NT2/D1 (cell line): Measurements from ENCODE around the gene NRG2.
A peak's percentile ranks its signal among the peaks of the same experiment; 100 is the strongest.

Experiments
- DNase-seq: peaks from one replicate; pipeline ENCODE4 v3.0.0-alpha.2; 2011; ENCODE audit warnings: low read depth, low spot score
- H3K27me3 ChIP-seq: 2 replicates; pipeline ENCODE4 v1.6.0; 2011; ENCODE audit warnings: mild to moderate bottlenecking; ENCODE audit not compliant: insufficient read length, insufficient read depth
- H3K36me3 ChIP-seq: 2 replicates; pipeline ENCODE4 v1.6.1; 2011; ENCODE audit warnings: mild to moderate bottlenecking, low read length, mixed read lengths; ENCODE audit not compliant: insufficient read depth, insufficient read length
- H3K4me1 ChIP-seq: 2 replicates; pipeline ENCODE4 v1.5.1; 2011; ENCODE audit not compliant: insufficient read depth, insufficient read length
- H3K4me3 ChIP-seq: 2 replicates; pipeline ENCODE4 v1.5.1; 2011; ENCODE audit warnings: low read depth; ENCODE audit not compliant: insufficient read length
- H3K9ac ChIP-seq: 2 replicates; pipeline ENCODE4 v1.6.0; 2011; ENCODE audit warnings: low read depth; ENCODE audit not compliant: insufficient read length
- H3K9me3 ChIP-seq: 2 replicates; pipeline ENCODE4 v1.5.1; 2011; ENCODE audit warnings: mild to moderate bottlenecking, low read length; ENCODE audit not compliant: insufficient read depth
- SUZ12 ChIP-seq: IDR thresholded peaks from 2 replicates; pipeline ENCODE4 v1.6.1; 2011; ENCODE audit not compliant: insufficient read length, insufficient read depth; ENCODE audit errors: extremely low read depth
- YY1 ChIP-seq: IDR thresholded peaks from 2 replicates; pipeline ENCODE4 v1.6.1; 2011; ENCODE audit not compliant: insufficient read length, insufficient read depth
- ZNF274 ChIP-seq: IDR thresholded peaks from 2 replicates; pipeline ENCODE4 v1.6.1; 2011; ENCODE audit warnings: mild to moderate bottlenecking, low read depth, low read length

NRG2 gene

DNA sequence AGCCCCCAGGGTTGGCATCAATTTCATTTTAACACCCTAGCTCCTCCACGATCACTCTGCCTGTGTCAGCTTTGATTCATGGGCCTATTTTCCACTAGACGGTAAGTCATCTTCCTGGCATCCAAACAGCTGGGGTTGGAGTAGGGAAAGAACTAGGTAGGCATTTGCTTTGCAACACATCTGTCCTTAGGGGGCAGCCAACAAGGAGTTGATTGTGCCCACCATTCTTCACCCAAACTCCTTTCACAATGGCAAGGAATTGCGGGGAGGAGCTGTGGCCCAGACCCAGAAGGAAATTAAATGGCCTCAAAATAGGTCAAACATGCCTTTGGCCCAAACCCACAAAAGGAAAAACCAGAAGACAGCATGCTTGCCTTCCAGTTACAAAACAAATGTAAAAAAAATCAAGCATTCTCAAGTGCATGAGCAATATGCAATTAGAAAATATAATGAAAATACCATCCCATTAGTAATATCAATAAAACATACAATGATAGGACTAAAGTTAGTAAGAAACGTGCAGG lies 71.8 kb downstream of the NRG2 start:
- Histone ChIP-seq H3K27me3 (peaks cover 14% of the 10 kb centered on the region), H3K9ac (no peak overlapping the region), H3K4me1 (peaks cover 5% of the 10 kb centered on the region), H3K4me3 (no peak overlapping the region), H3K9me3 (peaks cover 4% of the 10 kb centered on the region; the same call in 1 of the 2 replicates), H3K36me3 (no peaks in the 10 kb centered on the region)
- no peak for TF ChIP-seq SUZ12
- no peak for TF ChIP-seq ZNF274
- TF ChIP-seq YY1 = no peak
- DNase-seq = no peak

GRCh38 chr5:139969318-139969717 lies 73.8 kb downstream of the NRG2 start:
- no peak for DNase-seq
- Histone ChIP-seq H3K9me3 (peaks cover 4% of the 10 kb centered on the region; the same call in 1 of the 2 replicates), H3K4me3 (no peak overlapping the region), H3K36me3 (no peaks in the 10 kb centered on the region), H3K4me1 (peaks cover 2% of the 10 kb centered on the region), H3K9ac (no peak overlapping the region), H3K27me3 (peaks cover 14% of the 10 kb centered on the region)
- TF ChIP-seq ZNF274 = no peak

GRCh38 chr5:139968547-139969261 lies 74.4 kb downstream of the NRG2 start:
- TF ChIP-seq SUZ12 = no peak
- no peak for TF ChIP-seq YY1
- no peak for TF ChIP-seq ZNF274
- Histone ChIP-seq H3K9ac (no peak overlapping the region), H3K4me3 (no peak overlapping the region), H3K27me3 (peaks cover 14% of the 10 kb centered on the region), H3K4me1 (peaks cover 2% of the 10 kb centered on the region), H3K36me3 (no peaks in the 10 kb centered on the region), H3K9me3 (peaks cover 4% of the 10 kb centered on the region; the same call in 1 of the 2 replicates)
- DNase-seq = peak; percentile 66

DNA sequence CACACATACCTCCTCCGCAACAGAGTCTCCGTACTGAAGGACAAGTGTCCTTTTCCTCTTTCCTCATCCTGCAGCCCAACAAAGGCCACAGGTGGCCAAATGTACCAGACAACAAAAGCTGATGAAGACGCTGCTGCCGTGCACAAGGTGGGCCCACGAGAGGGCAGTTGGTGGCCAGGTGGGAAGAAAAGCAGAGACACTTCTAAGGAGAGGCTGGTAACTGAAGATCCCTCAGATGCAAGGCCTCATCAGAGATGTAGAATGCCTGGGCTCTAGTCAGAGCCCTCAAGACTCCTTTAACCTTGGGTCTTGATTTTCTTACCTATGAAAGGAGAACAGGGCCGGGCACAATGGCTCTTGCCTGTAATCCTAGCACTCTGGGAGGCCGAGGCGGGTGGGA lies 75.7 kb downstream of the NRG2 start:
- no peak overlapping the region for H3K4me3 ChIP-seq
- H3K36me3 ChIP-seq = no peaks in the 10 kb centered on the region
- peaks cover 14% of the 10 kb centered on the region for H3K27me3 ChIP-seq
- H3K4me1 ChIP-seq = peaks cover 2% of the 10 kb centered on the region
- peaks cover 4% of the 10 kb centered on the region; the same call in 1 of the 2 replicates for H3K9me3 ChIP-seq
- H3K9ac ChIP-seq = no peak overlapping the region
- no peak for TF ChIP-seq SUZ12
- TF ChIP-seq YY1 = no peak
- no peak for TF ChIP-seq ZNF274
- DNase-seq = no peak

GRCh38 chr5:139966856-139967255 lies 76.2 kb downstream of the NRG2 start:
- Histone ChIP-seq H3K36me3 (no peaks in the 10 kb centered on the region), H3K9me3 (peaks cover 4% of the 10 kb centered on the region; the same call in 1 of the 2 replicates), H3K27me3 (peaks cover 14% of the 10 kb centered on the region), H3K9ac (no peak overlapping the region), H3K4me3 (no peak overlapping the region), H3K4me1 (peaks cover 5% of the 10 kb centered on the region)
- no peak for TF ChIP-seq SUZ12
- no peak for TF ChIP-seq ZNF274
- TF ChIP-seq YY1 = no peak
- no peak for DNase-seq

DNA sequence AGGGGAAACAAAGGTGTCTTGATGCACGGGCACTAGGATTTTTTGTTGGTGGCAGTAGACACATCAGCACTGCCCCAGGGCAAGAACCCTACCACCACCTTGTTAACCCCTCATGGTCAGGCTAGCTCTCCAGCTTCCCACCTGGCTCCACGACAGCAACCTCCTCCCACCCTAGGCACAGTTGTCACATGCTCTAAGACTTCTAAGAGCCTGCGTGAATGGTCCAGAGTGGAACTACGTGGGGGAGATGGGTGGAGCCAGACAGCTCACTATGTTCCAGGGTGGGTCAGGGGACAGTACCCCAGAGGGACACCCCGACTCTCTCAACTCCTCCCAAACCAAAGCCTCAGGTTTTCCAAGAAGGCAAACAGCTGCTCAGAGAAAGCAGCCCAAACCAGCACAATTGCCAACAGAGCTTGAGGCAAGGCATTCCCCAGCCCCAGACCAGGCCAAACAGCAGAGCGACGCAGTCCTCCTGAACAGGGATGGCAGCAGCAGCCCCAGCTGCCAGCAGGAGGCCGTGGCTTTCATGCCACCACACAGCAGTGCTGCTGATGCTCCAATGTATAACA lies 78.0 kb downstream of the NRG2 start:
- H3K36me3 ChIP-seq = no peaks in the 10 kb centered on the region
- H3K4me1 ChIP-seq = peaks cover 14% of the 10 kb centered on the region
- no peak overlapping the region for H3K9ac ChIP-seq

DNA sequence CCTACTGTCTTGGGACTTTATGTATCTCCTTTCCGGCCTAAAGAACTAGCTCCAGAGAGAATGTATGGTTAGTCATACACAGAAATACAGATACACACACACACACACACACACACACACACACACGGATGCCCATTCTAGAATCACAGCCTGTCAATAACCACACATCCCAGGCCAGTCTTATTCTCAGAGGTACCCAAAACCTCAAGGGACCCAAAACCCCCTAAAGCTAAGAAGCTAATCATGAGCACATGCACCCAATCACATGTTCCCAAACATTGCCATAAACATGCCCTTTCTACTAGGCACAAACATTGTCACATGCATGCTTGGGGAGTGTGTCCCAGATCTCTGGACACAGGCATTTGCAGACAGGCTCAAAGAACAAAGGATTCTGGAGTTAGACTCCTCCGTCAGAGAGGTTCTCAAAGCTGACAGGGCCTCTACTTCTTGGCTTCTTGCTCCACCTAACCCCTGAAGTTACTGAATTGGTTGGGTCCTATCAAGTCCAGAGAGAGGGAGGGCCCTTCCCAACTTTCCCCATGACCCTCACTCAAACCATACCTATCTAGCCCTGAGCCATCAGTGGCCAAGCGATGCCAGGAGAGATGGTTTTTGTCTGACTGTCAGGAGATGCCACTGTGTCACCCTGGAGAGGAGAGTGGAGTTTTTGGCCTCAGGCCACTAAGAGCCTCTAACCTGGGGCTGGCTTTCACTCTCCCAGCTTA lies 78.7 kb downstream of the NRG2 start:
- DNase-seq = no peak
- no peak overlapping the region for H3K4me3 ChIP-seq
- peaks cover 5% of the 10 kb centered on the region for H3K27me3 ChIP-seq
- peaks cover 4% of the 10 kb centered on the region; the same call in 1 of the 2 replicates for H3K9me3 ChIP-seq
- H3K9ac ChIP-seq = no peak overlapping the region
- TF ChIP-seq SUZ12 (no peak), YY1 (no peak), ZNF274 (no peak)
- H3K4me1 ChIP-seq = peaks cover 14% of the 10 kb centered on the region
- H3K36me3 ChIP-seq = no peaks in the 10 kb centered on the region

More for the DNA sequence above, 78.0 kb downstream of the NRG2 start:
- H3K9me3 ChIP-seq = peaks cover 4% of the 10 kb centered on the region; the same call in 1 of the 2 replicates
- TF ChIP-seq SUZ12 (no peak), ZNF274 (no peak), YY1 (no peak)
- DNase-seq = no peak
- peaks cover 9% of the 10 kb centered on the region for H3K27me3 ChIP-seq
- H3K4me3 ChIP-seq = no peak overlapping the region
